Prostate gland (tissue), 2 donors: ENCODE results near the gene EBF3. TPM values are rescaled to one million over a fixed set of nuclear protein-coding genes. Genes with fewer than 3 reads are reported as not detected.

Source experiments
- DNase-seq: peaks from one replicate; pipeline ENCODE4 v3.0.0-alpha.2; 2019; ENCODE audit warnings: low spot score
- H3K27ac ChIP-seq, 2 donors: fragments of 200-600 bp; sonication (generic); 2 replicates each; pipeline ENCODE4 v1.5.1; 2017 to 2019
- H3K27me3 ChIP-seq: fragments of 200-600 bp; sonication (generic); replicated peaks from 2 replicates; pipeline ENCODE4 v1.5.1; 2019; ENCODE audit not compliant: insufficient read depth
- H3K36me3 ChIP-seq, 2 donors: fragments of 200-600 bp; sonication (generic); 1 replicate in 1 of 2; 2 replicates in 1 of 2; pipeline versions ENCODE4 v1.5.1 to v1.8.1; 2017 to 2019
- H3K4me1 ChIP-seq: fragments of 200-600 bp; sonication (generic); replicated peaks from 2 replicates; pipeline ENCODE4 v1.5.1; 2019
- H3K4me3 ChIP-seq, 2 donors: fragments of 200-600 bp; sonication (generic); 2 replicates each; pipeline ENCODE4 v1.5.1; 2017 to 2019
- H3K9me3 ChIP-seq: fragments of 200-600 bp; sonication (generic); 2 replicates; pipeline ENCODE4 v1.5.1; 2017
- POLR2A ChIP-seq: fragments of 450-650 bp; IDR thresholded peaks from one replicate; pipeline ENCODE4 v1.6.1; 2016; ENCODE audit warnings: antibody characterized with exemption, mild to moderate bottlenecking
- POLR2AphosphoS5 ChIP-seq: sonication (generic); formaldehyde crosslinking; IDR thresholded peaks from one replicate; pipeline ENCODE4 v1.6.1; 2017; ENCODE audit warnings: antibody characterized with exemption
- WGBS: methylation state at CpG from one replicate; pipeline ENCODE4 v1.1.5; 2018; 5-methylcytosine and 5-hydroxymethylcytosine counted together
- intact Hi-C: fragments of 100-400 bp; cut with DNase I; formaldehyde crosslinking; loops from one replicate; pipeline ENCODE4 v1.14.2; 2022
- total RNA-seq, 2 donors: library from RNA; depleted of rRNA; stranded (reverse); fragments of >200 nt; gene quantifications; one replicate each; pipeline ENCODE4 v1.1.0, GENCODE V29; 2016
- TF ChIP-seq, protein P1 (sequence below), 4 experiments: fragments of 200-600 bp in 2 of 4; fragments of 450-650 bp in 2 of 4; sonication (generic) in 2 of 4; IDR thresholded peaks; 1 replicate in 3 of 4; 2 replicates in 1 of 4; pipeline ENCODE4 v1.5.1; 2016 to 2019; ENCODE audit warnings: antibody characterized with exemption in 4 of 4, mild to moderate bottlenecking in 2 of 4, moderate library complexity in 2 of 4

The EBF3 gene
- total RNA-seq, 2 donors from 2014 or later = 1.5 to 7.8 TPM

DNA sequence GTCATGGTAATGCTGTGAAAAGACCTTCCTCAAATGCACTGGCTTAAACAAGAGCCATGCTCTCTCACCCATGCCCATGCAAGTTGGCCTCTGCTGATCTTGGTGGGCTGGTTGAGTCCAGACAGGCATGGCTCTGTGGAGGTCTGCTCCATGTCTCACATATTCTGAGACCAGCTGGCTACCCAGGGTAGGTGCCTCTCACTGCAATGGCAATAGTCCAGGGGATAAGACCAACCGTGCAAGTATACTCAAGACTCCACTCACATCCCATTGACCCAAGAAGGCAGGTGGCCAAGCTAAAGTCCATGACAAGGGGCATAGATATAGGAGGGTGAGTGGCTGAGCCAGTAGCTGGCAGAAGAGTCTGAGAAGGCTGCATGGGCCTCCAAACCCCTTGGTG lies 14.2 kb upstream of the EBF3 start:
- no peak overlapping the region for H3K4me3 ChIP-seq

DNA sequence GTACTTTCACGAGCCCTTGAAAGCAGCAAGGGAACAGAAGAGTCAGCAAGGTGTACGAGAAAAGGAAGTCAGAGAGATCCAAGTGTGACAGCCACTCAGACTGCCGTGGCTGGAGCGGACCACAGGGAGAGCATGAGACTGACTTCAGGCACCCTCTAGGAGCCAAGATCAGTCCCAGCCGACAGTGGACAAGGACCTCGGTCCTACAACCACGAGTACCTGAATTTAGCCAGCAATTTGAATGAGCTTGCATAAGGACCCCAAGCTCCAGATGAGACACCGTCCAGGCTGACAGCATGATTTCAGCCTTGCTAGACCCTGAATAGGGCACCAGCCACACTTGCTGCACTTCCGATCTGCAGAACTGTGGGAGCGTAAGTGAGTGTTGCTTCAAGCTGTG lies 13.7 kb upstream of the EBF3 start:
- H3K4me3 ChIP-seq = no peak overlapping the region
- peaks cover 14% of the 10 kb centered on the region for H3K27me3 ChIP-seq
- H3K27ac ChIP-seq = no peak overlapping the region
- no peaks in the 10 kb centered on the region for H3K9me3 ChIP-seq
- intact Hi-C loops = no loop called here
- H3K36me3 ChIP-seq = no peaks in the 10 kb centered on the region
- WGBS = 81% methylated on average over 10 of the region's 10 CpGs
- no peaks in the 10 kb centered on the region for H3K4me1 ChIP-seq
- no peak for DNase-seq
- TF ChIP-seq POLR2A (no peak), POLR2AphosphoS5 (no peak)
- TF ChIP-seq, protein P1, sequence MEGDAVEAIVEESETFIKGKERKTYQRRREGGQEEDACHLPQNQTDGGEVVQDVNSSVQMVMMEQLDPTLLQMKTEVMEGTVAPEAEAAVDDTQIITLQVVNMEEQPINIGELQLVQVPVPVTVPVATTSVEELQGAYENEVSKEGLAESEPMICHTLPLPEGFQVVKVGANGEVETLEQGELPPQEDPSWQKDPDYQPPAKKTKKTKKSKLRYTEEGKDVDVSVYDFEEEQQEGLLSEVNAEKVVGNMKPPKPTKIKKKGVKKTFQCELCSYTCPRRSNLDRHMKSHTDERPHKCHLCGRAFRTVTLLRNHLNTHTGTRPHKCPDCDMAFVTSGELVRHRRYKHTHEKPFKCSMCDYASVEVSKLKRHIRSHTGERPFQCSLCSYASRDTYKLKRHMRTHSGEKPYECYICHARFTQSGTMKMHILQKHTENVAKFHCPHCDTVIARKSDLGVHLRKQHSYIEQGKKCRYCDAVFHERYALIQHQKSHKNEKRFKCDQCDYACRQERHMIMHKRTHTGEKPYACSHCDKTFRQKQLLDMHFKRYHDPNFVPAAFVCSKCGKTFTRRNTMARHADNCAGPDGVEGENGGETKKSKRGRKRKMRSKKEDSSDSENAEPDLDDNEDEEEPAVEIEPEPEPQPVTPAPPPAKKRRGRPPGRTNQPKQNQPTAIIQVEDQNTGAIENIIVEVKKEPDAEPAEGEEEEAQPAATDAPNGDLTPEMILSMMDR (IDR thresholded peaks at IDR 0.05) = no peak

More for the DNA sequence above, 14.2 kb upstream of the EBF3 start:
- 83% methylated on average over 1 of the region's 1 CpG for WGBS
- Histone ChIP-seq H3K36me3 (no peaks in the 10 kb centered on the region), H3K27me3 (peaks cover 8% of the 10 kb centered on the region), H3K9me3 (no peaks in the 10 kb centered on the region), H3K27ac (no peak overlapping the region), H3K4me1 (no peaks in the 10 kb centered on the region)
- no peak for DNase-seq
- TF ChIP-seq, protein P1 (IDR thresholded peaks at IDR 0.05) = no peak
- no peak for TF ChIP-seq POLR2AphosphoS5
- intact Hi-C loops = no loop called here

DNA sequence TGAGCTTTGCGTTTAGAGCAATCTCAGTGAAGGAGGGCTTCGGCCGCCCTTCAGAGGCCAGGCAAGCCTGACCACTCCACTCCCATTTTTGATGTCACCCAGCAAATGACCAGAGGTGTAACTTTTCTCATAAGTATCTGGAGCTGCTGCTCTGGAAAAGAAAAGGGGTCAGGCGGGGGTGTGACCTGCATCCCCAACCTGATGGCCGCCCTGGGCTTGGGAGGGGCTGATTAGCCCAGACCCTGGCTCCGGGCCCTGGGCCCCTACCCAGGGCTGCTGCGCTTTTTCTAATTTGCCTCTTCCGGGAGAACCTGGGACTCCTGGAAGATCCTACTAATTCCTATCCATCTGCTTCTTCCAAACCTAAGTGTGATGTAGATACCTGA lies 9.6 kb upstream of the EBF3 start:
- Histone ChIP-seq H3K36me3 (no peaks in the 10 kb centered on the region), H3K27me3 (peaks cover 39% of the 10 kb centered on the region), H3K27ac (no peak overlapping the region), H3K4me1 (no peaks in the 10 kb centered on the region), H3K4me3 (no peak overlapping the region), H3K9me3 (no peaks in the 10 kb centered on the region)
- TF ChIP-seq POLR2AphosphoS5 (no peak), POLR2A (no peak)
- TF ChIP-seq, protein P1 (IDR thresholded peaks at IDR 0.05) = no peak
- no peak for DNase-seq
- WGBS = 94% methylated on average over 8 of the region's 8 CpGs
- intact Hi-C loops = loop anchor here (5.0 kb wide), 2 partner anchors 941 to 1761 kb away; no protein-coding TSS in a partner anchor

DNA sequence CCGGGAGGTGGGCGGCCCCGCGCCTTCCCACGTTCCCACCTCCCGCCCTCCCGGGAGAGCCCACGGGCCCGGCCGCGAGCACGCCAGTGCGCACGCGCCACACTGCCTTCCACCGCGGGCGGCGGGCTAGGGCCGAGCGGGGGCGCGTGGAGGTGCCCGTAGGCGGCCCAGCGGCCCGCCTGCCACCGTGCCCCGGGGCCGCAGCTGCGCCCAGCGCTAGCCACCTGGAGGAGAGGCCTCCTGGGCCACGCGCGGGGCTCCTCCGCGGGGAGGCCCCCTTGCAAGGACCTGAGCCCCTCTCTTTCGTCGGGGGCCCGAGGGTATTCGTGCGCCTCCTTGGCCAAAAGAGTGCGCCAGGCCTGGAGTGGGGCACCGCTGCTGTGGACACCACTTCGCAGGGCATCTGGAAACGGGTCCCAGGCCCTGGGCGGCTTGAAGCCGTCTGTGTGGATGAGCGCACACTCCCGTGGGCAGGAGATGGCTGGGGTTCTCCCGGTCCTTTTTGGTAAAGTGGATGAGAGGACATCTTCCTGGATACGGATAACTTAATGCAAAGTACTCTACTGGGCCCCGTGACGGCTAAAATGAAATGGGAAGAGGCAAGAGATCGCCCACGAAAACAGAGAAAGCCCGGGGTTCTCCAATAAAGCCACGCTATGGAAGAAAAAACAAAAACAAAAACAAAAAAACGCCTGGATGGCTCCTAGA lies 9.0 kb upstream of the EBF3 start:
- Histone ChIP-seq H3K36me3 (no peaks in the 10 kb centered on the region), H3K9me3 (no peaks in the 10 kb centered on the region), H3K27ac (no peak overlapping the region), H3K27me3 (peaks cover 42% of the 10 kb centered on the region), H3K4me3 (no peak overlapping the region), H3K4me1 (no peaks in the 10 kb centered on the region)
- intact Hi-C loops = loop anchor here (5.0 kb wide), 2 partner anchors 941 to 1761 kb away; no protein-coding TSS in a partner anchor
- WGBS = 66% methylated on average over 23 of the region's 59 CpGs
- DNase-seq = no peak
- TF ChIP-seq POLR2A (no peak), POLR2AphosphoS5 (no peak)
- TF ChIP-seq, protein P1 (IDR thresholded peaks at IDR 0.05) = no peak
